Upper lobe of left lung (tissue), 4 donors: ENCODE measurements around the gene ANO1.

Experiments
- CTCF ChIP-seq, 6 experiments: fragments of 450-650 bp in 4 of 6; fragments of 200-600 bp in 2 of 6; sonication (generic) in 2 of 6; IDR thresholded peaks; one replicate each; pipeline ENCODE4 v1.5.1; 2016 to 2019; ENCODE audit warnings: antibody characterized with exemption in 6 of 6
- POLR2A ChIP-seq, 4 donors: fragments of 450-650 bp; IDR thresholded peaks; one replicate each; pipeline ENCODE4 v1.5.1; 2016 to 2017; ENCODE audit warnings: antibody characterized with exemption in 4 of 4, mild to moderate bottlenecking in 2 of 4

GRCh38 chr11:70097783-70098563, 19.9 kb downstream of the ANO1 start:
- TF ChIP-seq CTCF (IDR thresholded peaks at IDR 0.05) (no peak), POLR2A (IDR thresholded peaks at IDR 0.05) (no peak)
